K562 (cell line): Measurements from ENCODE around the gene AKR1D1. TPM values are rescaled to one million over a fixed set of nuclear protein-coding genes. Genes with fewer than 3 reads are reported as not detected.

Source experiments
- ATAC-seq: fragments of 200-7000 bp; cut with Tn5 transposase; 3 replicates; pipeline ENCODE4 v1.9.1; 2020; ENCODE audit warnings: moderate library complexity
- BruUV-seq: library from RNA; stranded (reverse); fragments of 400-500 nt; replicated peaks from 2 replicates; lab custom pipeline; 2021; lab: Mats Ljungman, UMichigan
- CTCF ChIA-PET: fragments of 300-600 bp; formaldehyde crosslinking; extraction: SDS; loops from one replicate; lab custom pipeline; 2021; ENCODE audit warnings: low intra/inter-chr PET ratio; lab: Yijun Ruan, JAX
- POLR2A ChIA-PET: fragments of 300-600, 350-650 bp; sonication (Branson Sonifier 250); formaldehyde crosslinking; extraction: SDS; loops from one replicate; lab custom pipeline; 2021; ENCODE audit warnings: antibody characterized with exemption, inconsistent platforms; lab: Yijun Ruan, JAX
- DNase-seq, 4 experiments: peaks; one replicate each; pipeline versions ENCODE4 v3.0.0 to v3.0.0-alpha.2; 2011 to 2018; ENCODE audit warnings: low spot score in 3 of 4, mixed read lengths in 3 of 4; ENCODE audit errors: extremely low read depth in 1 of 4
- FAIRE-seq: peaks from 2 replicates; lab custom pipeline; 2011; peaks lifted over from hg19 to GRCh38; lab: Jason Lieb, UNC
- H2AFZ ChIP-seq: 2 replicates; pipeline ENCODE4 v1.6.0; 2011; ENCODE audit warnings: low read depth, low read length, control low read depth, inconsistent platforms
- H3K27ac ChIP-seq: fragments of 200-600 bp; 3 replicates; pipeline ENCODE4 v1.8.0; 2011; ENCODE audit warnings: low read depth, mild to moderate bottlenecking, control low read depth, inconsistent platforms, low read length, moderate library complexity, mixed read lengths; ENCODE audit errors: extremely low read depth
- H3K27me3 ChIP-seq, 2 experiments: fragments of 300-600 bp in 1 of 2; 2 replicates in 1 of 2; 3 replicates in 1 of 2; pipeline versions ENCODE4 v1.6.0 to v1.8.0; 2011; ENCODE audit warnings: inconsistent platforms in 2 of 2, low read length in 2 of 2, mild to moderate bottlenecking in 1 of 2, mixed read lengths in 1 of 2, moderate library complexity in 1 of 2; ENCODE audit not compliant: control insufficient read depth in 2 of 2, insufficient read depth in 2 of 2
- H3K36me3 ChIP-seq: fragments of 300-600 bp; 3 replicates; pipeline ENCODE4 v1.8.0; 2011; ENCODE audit warnings: mild to moderate bottlenecking, low read length, inconsistent platforms; ENCODE audit not compliant: control insufficient read depth, insufficient read depth
- H3K4me1 ChIP-seq, 2 experiments: fragments of 200-600 bp in 1 of 2; replicated peaks in 1 of 2; 2 replicates in 1 of 2; 3 replicates in 1 of 2; pipeline versions ENCODE4 v1.5.1 to v1.8.0; 2011; ENCODE audit warnings: inconsistent platforms in 2 of 2, low read length in 2 of 2, mild to moderate bottlenecking in 1 of 2, mixed read lengths in 1 of 2, moderate library complexity in 1 of 2; ENCODE audit not compliant: control insufficient read depth in 2 of 2, insufficient read depth in 2 of 2
- H3K4me2 ChIP-seq: 2 replicates; pipeline ENCODE4 v1.6.1; 2011; ENCODE audit warnings: low read length, control low read depth, inconsistent platforms, mixed read lengths; ENCODE audit not compliant: insufficient read depth
- H3K4me3 ChIP-seq: fragments of 200-600 bp; sonication (generic), shearing (Covaris generic); 2 replicates; pipeline ENCODE4 v1.5.1; 2016; ENCODE audit warnings: control low read depth, inconsistent platforms
- H3K79me2 ChIP-seq: fragments of 200-600 bp; 3 replicates; pipeline ENCODE4 v1.8.0; 2011; ENCODE audit warnings: low read length, inconsistent platforms; ENCODE audit not compliant: control insufficient read depth, insufficient read depth
- H3K9ac ChIP-seq, 2 experiments: 2 replicates each; pipeline versions ENCODE4 v1.6.0 to v1.6.1; 2011; ENCODE audit warnings: low read depth in 2 of 2, low read length in 2 of 2, control low read depth in 1 of 2, inconsistent platforms in 1 of 2, mild to moderate bottlenecking in 1 of 2, mixed read lengths in 1 of 2; ENCODE audit not compliant: insufficient read depth in 1 of 2
- H3K9me1 ChIP-seq: one replicate; pipeline ENCODE4 v1.6.0; 2011; ENCODE audit warnings: inconsistent platforms, mild to moderate bottlenecking, low read length, moderate library complexity; ENCODE audit not compliant: control insufficient read depth, insufficient read depth
- H3K9me3 ChIP-seq: replicated peaks from 2 replicates; pipeline ENCODE4 v1.5.1; 2011; ENCODE audit warnings: low read depth, low read length, inconsistent platforms; ENCODE audit not compliant: control insufficient read depth, insufficient read depth
- H4K20me1 ChIP-seq: replicated peaks from 2 replicates; pipeline ENCODE4 v1.6.1; 2011; ENCODE audit warnings: low read length, inconsistent platforms, mixed read lengths; ENCODE audit not compliant: control insufficient read depth, insufficient read depth
- CEBPG ChIP-seq, 3 experiments: fragments of 200-800 bp in 1 of 3; sonication (Bioruptor generic) in 1 of 3; sonication (generic) in 1 of 3; formaldehyde crosslinking in 1 of 3; IDR thresholded peaks in 2 of 3; conservative IDR thresholded peaks in 1 of 3; 2 replicates each; pipeline versions ENCODE4 v1.6.1 to v1.8.0; 2016 to 2022; ENCODE audit warnings: missing compliant biosample characterization in 2 of 3, missing genetic modification characterization in 2 of 3, mild to moderate bottlenecking in 1 of 3, missing genetic modification reagents in 1 of 3
- HDAC1 ChIP-seq, 2 experiments: fragments of 450-650 bp; IDR thresholded peaks; 2 replicates each; pipeline ENCODE4 v1.6.1; 2016 to 2017; ENCODE audit warnings: inconsistent platforms in 1 of 2, mild to moderate bottlenecking in 1 of 2, moderate library complexity in 1 of 2
- KLF1 ChIP-seq: fragments of 450-650 bp; IDR thresholded peaks from 2 replicates; pipeline ENCODE4 v1.6.1; 2016; ENCODE audit warnings: missing genetic modification characterization, missing compliant biosample characterization
- MYNN ChIP-seq, 2 experiments: sonication (generic); formaldehyde crosslinking in 1 of 2; IDR thresholded peaks; 2 replicates each; pipeline versions ENCODE4 v1.5.0 to v1.6.1; 2016 to 2020; ENCODE audit warnings: antibody characterized with exemption in 1 of 2, missing genetic modification reagents in 1 of 2
- POLR2G ChIP-seq: fragments of 200-400 bp; formaldehyde crosslinking; IDR thresholded peaks from 2 replicates; pipeline ENCODE4 v1.6.1; 2017; ENCODE audit warnings: low read depth, mild to moderate bottlenecking, antibody characterized with exemption, low read length, moderate library complexity
- RHOXF2B ChIP-seq: fragments of 250-450 bp; sonication (Bioruptor Pico); conservative IDR thresholded peaks from 2 replicates; pipeline ENCODE4 v1.5.1; 2021
- TGIF2 ChIP-seq: sonication (generic); formaldehyde crosslinking; IDR thresholded peaks from 2 replicates; pipeline ENCODE4 v1.8.1; 2022; ENCODE audit warnings: mild to moderate bottlenecking, missing genetic modification reagents, moderate library complexity
- WGBS: fragments of 100-300 bp; shearing (Covaris generic); methylation state at CpG from one replicate; pipeline ENCODE4 v1.1.6; 2016; ENCODE audit warnings: low coverage, mixed read lengths; ENCODE audit not compliant: insufficient coverage; ENCODE audit errors: missing lambda C conversion rate; 5-methylcytosine and 5-hydroxymethylcytosine counted together
- in situ Hi-C: fragments of 300-500 bp; cut with MboI; formaldehyde crosslinking; loops from 4 replicates; pipeline ENCODE4 v1.15.0; 2018; ENCODE audit warnings: inconsistent platforms, mixed read lengths
- intact Hi-C: fragments of 100-400 bp; cut with micrococcal nuclease; formaldehyde crosslinking; loops from 2 replicates; pipeline ENCODE4 v1.14.2; 2022
- polyA plus RNA-seq, 8 experiments: library from polyadenylated mRNA; depleted of rRNA in 4 of 8; stranded (reverse) in 5 of 8; unstranded in 3 of 8; fragments of >200 nt; fragmentation: Nextera tagmentation in 2 of 8; fragmentation: Illumina TruSeq in 1 of 8; extraction: Ambion mirVana in 2 of 8; extraction: Trizol in 1 of 8; gene quantifications; 2 replicates each; pipeline versions ENCODE4 v1.2.1 to v1.2.3, GENCODE V29; 2011 to 2014; ENCODE audit warnings: inconsistent platforms in 1 of 8, missing spikeins in 1 of 8
- total RNA-seq, 7 experiments: library from RNA; depleted of rRNA in 6 of 7; stranded (reverse); fragments of >200 nt in 6 of 7; fragmentation: Illumina TruSeq in 2 of 7; extraction: Trizol in 2 of 7; gene quantifications; 2 replicates each; pipeline versions ENCODE4 v1.2.1 to v1.2.3, GENCODE V29; 2011 to 2021; ENCODE audit warnings: low replicate concordance in 1 of 7
- TF ChIP-seq, protein P1 (sequence below), 2 experiments: IDR thresholded peaks; 2 replicates each; pipeline ENCODE4 v1.6.1; 2012; ENCODE audit warnings: improper control_type of control experiment in 2 of 2, low read depth in 2 of 2, low read length in 2 of 2, borderline replicate concordance in 1 of 2

Gene AKR1D1
- total and polyA plus RNA-seq, 9 of the 15 experiments (the other 6 are each of a cell fraction or from before 2014, with no cell fraction given): not detected

DNA sequence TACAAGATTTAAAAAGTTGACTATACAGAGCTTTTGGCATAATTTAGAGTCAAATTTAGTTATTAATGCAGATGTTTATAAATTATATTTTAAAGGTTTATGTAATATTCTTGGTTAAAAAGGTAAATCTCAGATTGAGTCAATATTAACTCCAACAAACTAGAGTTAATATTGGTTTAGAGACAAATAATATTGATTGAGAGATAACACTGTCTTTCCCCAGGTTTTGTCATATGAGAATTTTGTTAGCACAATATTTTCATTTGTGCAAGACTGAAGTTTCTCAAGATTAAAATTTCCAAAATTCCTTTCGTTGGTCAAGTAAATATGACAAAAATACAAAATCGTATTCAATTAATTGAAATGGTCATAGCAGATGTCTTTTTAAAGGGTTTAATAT lies 12.9 kb upstream of the AKR1D1 start:
- Histone ChIP-seq H3K4me1 (no peaks in the 10 kb centered on the region), H2AFZ (no peak overlapping the region), H4K20me1 (no peaks in the 10 kb centered on the region), H3K79me2 (no peaks in the 10 kb centered on the region), H3K4me3 (no peak overlapping the region), H3K9me3 (no peaks in the 10 kb centered on the region), H3K27me3 (no peaks in the 10 kb centered on the region), H3K27ac (no peak overlapping the region), H3K36me3 (no peaks in the 10 kb centered on the region), H3K4me2 (no peak overlapping the region), H3K9ac (no peak overlapping the region), H3K9me1 (no peaks in the 10 kb centered on the region)
- ChIA-PET POLR2A (no interaction called here), CTCF (no interaction called here)
- no TSS peak for BruUV-seq
- FAIRE-seq (no peak), ATAC-seq (no peak), DNase-seq (no peak)
- no peak for TF ChIP-seq TGIF2 (CRISPR knock-in tag)
- no peak for TF ChIP-seq RHOXF2B (CRISPR knock-in tag)
- no peak for TF ChIP-seq HDAC1 (IDR thresholded peaks at IDR 0.05)
- no peak for TF ChIP-seq CEBPG (CRISPR knock-in tag; IDR thresholded peaks at IDR 0.05)
- no peak for TF ChIP-seq CEBPG (tag; conservative IDR thresholded peaks at IDR 0.05 in 1 of 2, IDR thresholded peaks at IDR 0.05 in 1 of 2)
- TF ChIP-seq, protein P1, sequence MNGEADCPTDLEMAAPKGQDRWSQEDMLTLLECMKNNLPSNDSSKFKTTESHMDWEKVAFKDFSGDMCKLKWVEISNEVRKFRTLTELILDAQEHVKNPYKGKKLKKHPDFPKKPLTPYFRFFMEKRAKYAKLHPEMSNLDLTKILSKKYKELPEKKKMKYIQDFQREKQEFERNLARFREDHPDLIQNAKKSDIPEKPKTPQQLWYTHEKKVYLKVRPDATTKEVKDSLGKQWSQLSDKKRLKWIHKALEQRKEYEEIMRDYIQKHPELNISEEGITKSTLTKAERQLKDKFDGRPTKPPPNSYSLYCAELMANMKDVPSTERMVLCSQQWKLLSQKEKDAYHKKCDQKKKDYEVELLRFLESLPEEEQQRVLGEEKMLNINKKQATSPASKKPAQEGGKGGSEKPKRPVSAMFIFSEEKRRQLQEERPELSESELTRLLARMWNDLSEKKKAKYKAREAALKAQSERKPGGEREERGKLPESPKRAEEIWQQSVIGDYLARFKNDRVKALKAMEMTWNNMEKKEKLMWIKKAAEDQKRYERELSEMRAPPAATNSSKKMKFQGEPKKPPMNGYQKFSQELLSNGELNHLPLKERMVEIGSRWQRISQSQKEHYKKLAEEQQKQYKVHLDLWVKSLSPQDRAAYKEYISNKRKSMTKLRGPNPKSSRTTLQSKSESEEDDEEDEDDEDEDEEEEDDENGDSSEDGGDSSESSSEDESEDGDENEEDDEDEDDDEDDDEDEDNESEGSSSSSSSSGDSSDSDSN (IDR thresholded peaks at IDR 0.05; ENCODE audit: borderline replicate concordance in 1 of 2, low read depth in 2 of 2, low read length in 2 of 2): no peak
- TF ChIP-seq POLR2G: no peak
- no peak for TF ChIP-seq MYNN (IDR thresholded peaks at IDR 0.05)
- TF ChIP-seq MYNN (CRISPR knock-in tag; IDR thresholded peaks at IDR 0.05): no peak
- no peak for TF ChIP-seq KLF1
- intact Hi-C loops: no loop called here
- in situ Hi-C loops: no loop called here
- WGBS: 0% methylated on average over 2 of the region's 2 CpGs
